Osteoblast (primary cell): Measurements from ENCODE around the gene KCNQ1. TPM values are rescaled to one million over a fixed set of nuclear protein-coding genes. Genes with fewer than 3 reads are reported as not detected.

Experiments
- DNase-seq: peaks from one replicate; pipeline ENCODE4 v3.0.0; 2011; ENCODE audit warnings: low spot score, mixed read lengths; ENCODE audit not compliant: insufficient read length; ENCODE audit errors: missing footprints
- H2AFZ ChIP-seq: 2 replicates; pipeline ENCODE4 v1.6.0; 2011; ENCODE audit warnings: mild to moderate bottlenecking, low read length
- H3K27ac ChIP-seq: 2 replicates; pipeline ENCODE4 v1.5.1; 2011; ENCODE audit warnings: mild to moderate bottlenecking, low read depth, low read length, moderate library complexity
- H3K27me3 ChIP-seq: 2 replicates; pipeline ENCODE4 v1.6.0; 2012; ENCODE audit warnings: mild to moderate bottlenecking, control low read depth, inconsistent platforms, low read length, moderate library complexity; ENCODE audit not compliant: insufficient read depth
- H3K36me3 ChIP-seq: 2 replicates; pipeline ENCODE4 v1.5.1; 2011; ENCODE audit warnings: mild to moderate bottlenecking, low read length, control low read depth, moderate library complexity; ENCODE audit not compliant: insufficient read depth
- H3K4me1 ChIP-seq: 2 replicates; pipeline ENCODE4 v1.5.1; 2011; ENCODE audit warnings: mild to moderate bottlenecking, low read length, control low read depth, moderate library complexity; ENCODE audit not compliant: insufficient read depth
- H3K4me2 ChIP-seq: 2 replicates; pipeline ENCODE4 v1.6.0; 2011; ENCODE audit warnings: mild to moderate bottlenecking, low read length; ENCODE audit not compliant: insufficient read depth
- H3K4me3 ChIP-seq: fragments of 200-600 bp; sonication (generic); 3 replicates; pipeline ENCODE4 v1.5.1; 2012; ENCODE audit warnings: mild to moderate bottlenecking, low read length, inconsistent platforms; ENCODE audit not compliant: insufficient read depth
- H3K79me2 ChIP-seq: 2 replicates; pipeline ENCODE4 v1.6.0; 2012; ENCODE audit warnings: mild to moderate bottlenecking, low read length, control low read depth, inconsistent platforms; ENCODE audit not compliant: insufficient read depth
- H3K9me3 ChIP-seq: 2 replicates; pipeline ENCODE4 v1.5.1; 2011; ENCODE audit warnings: low read depth, low read length, control low read depth
- H4K20me1 ChIP-seq: 2 replicates; pipeline ENCODE4 v1.6.0; 2012; ENCODE audit warnings: mild to moderate bottlenecking, low read length, control low read depth; ENCODE audit not compliant: insufficient read depth
- CTCF ChIP-seq: IDR thresholded peaks from 2 replicates; pipeline ENCODE4 v1.5.1; 2011; ENCODE audit warnings: mild to moderate bottlenecking, low read depth, low read length, moderate library complexity; ENCODE audit errors: extremely low read depth
- total RNA-seq: library from RNA; depleted of rRNA; stranded (reverse); fragments of >200 nt; gene quantifications from 2 replicates; pipeline ENCODE4 v1.2.3, GENCODE V29; 2012

Gene KCNQ1
- total RNA-seq, 1 donor, result not detected

GRCh38 chr11:2534957-2535672 lies 90.3 kb downstream of the KCNQ1 start:
- Histone ChIP-seq H4K20me1 (peaks cover 5% of the 10 kb centered on the region), H3K4me3 (no peak overlapping the region), H3K4me1 (peaks cover 13% of the 10 kb centered on the region), H3K27me3 (peaks cover 7% of the 10 kb centered on the region), H2AFZ (no peak overlapping the region), H3K79me2 (no peaks in the 10 kb centered on the region), H3K4me2 (no peak overlapping the region), H3K9me3 (no peaks in the 10 kb centered on the region), H3K27ac (no peak overlapping the region), H3K36me3 (no peaks in the 10 kb centered on the region)
- DNase-seq, result peak; percentile 37
- no peak for TF ChIP-seq CTCF

DNA sequence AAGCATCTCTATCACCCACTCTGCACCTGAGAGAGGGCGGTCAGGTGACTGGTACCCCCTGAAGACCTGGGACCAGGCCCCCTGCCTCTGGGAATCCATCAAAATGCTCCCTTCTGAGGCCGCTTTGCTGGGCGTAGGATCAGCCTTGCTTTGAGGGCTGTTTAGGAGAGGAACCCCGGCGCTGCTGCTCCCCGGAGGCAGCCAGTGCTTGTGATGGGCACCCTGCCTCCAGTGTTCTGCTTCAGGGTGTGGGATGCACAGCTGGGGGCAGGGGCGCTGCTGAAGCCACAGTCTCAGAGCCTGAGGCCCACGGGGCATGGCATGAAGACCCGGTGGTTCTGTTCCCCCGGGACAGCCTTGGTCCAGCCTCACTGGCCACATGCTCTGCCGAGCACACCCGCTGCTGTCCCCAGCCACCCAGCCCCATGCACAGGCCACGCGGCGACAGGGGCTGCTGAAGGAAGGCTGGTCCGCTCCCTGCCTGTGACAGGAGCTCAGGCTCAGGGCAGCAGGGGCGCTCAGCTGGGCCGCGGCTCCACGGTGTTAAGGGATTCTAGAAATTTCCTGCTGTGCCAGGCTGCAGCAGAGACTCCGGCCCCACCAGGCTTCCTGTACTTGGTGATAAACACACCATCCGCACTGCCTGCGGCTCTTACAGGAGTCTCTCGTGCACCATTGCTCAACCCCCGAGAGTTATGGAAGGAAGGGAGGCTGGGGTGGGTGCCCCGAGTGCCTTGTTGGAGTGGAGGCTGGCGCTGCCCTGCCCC lies 91.0 kb downstream of the KCNQ1 start:
- Histone ChIP-seq H3K79me2 (no peaks in the 10 kb centered on the region), H3K4me3 (no peak overlapping the region), H3K4me1 (peaks cover 13% of the 10 kb centered on the region), H3K36me3 (no peaks in the 10 kb centered on the region), H3K27ac (no peak overlapping the region), H2AFZ (no peak overlapping the region), H3K4me2 (no peak overlapping the region), H3K9me3 (no peaks in the 10 kb centered on the region), H4K20me1 (peaks cover 5% of the 10 kb centered on the region), H3K27me3 (peaks cover 3% of the 10 kb centered on the region)
- peak; percentile 77 for DNase-seq
- TF ChIP-seq CTCF, result no peak

GRCh38 chr11:2536440-2536989 lies 91.7 kb downstream of the KCNQ1 start:
- Histone ChIP-seq H3K4me1 (peaks cover 13% of the 10 kb centered on the region), H3K4me3 (no peak overlapping the region), H4K20me1 (peaks cover 5% of the 10 kb centered on the region), H3K27ac (no peak overlapping the region), H2AFZ (no peak overlapping the region), H3K27me3 (peaks cover 3% of the 10 kb centered on the region), H3K4me2 (no peak overlapping the region), H3K79me2 (no peaks in the 10 kb centered on the region), H3K36me3 (no peaks in the 10 kb centered on the region), H3K9me3 (no peaks in the 10 kb centered on the region)
- TF ChIP-seq CTCF, result no peak
- DNase-seq, result peak; percentile 37

GRCh38 chr11:2537010-2537705 lies 92.3 kb downstream of the KCNQ1 start:
- Histone ChIP-seq H3K36me3 (no peaks in the 10 kb centered on the region), H3K27me3 (peaks cover 3% of the 10 kb centered on the region), H3K79me2 (no peaks in the 10 kb centered on the region), H3K4me3 (no peak overlapping the region), H2AFZ (no peak overlapping the region), H3K27ac (no peak overlapping the region), H3K4me1 (peaks cover 13% of the 10 kb centered on the region), H4K20me1 (peaks cover 2% of the 10 kb centered on the region), H3K4me2 (no peak overlapping the region), H3K9me3 (no peaks in the 10 kb centered on the region)
- no peak for TF ChIP-seq CTCF
- DNase-seq, result peak; percentile 66
